ENCODE data around the gene TTC13.

- no peak for TF ChIP-seq EZH2 (IDR thresholded peaks at IDR 0.05)
- TF ChIP-seq POLR2AphosphoS5 (IDR thresholded peaks at IDR 0.05; ENCODE audit: borderline replicate concordance, low read depth, low read length), result no peak
Measured at GRCh38 chr1:230905733-230906132, 72.9 kb downstream of the TTC13 start.

Measured in SK-N-MC (cell line).